ENCODE measurements around the gene ZNF827. TPM values are rescaled to one million over a fixed set of nuclear protein-coding genes. Genes with fewer than 3 reads are reported as not detected.

ZNF827 gene
- polyA plus RNA-seq, 4 donors: 3.5 to 30.0 (median 7.5) TPM

- FAIRE-seq: no peak
- Histone ChIP-seq H3K9me3 (ENCODE audit: control insufficient read depth in 2 of 2, insufficient read depth in 1 of 2, low read depth in 1 of 2, low read length in 1 of 2) (no peaks in the 10 kb centered on the region), H3K27me3 (ENCODE audit: control insufficient read depth in 3 of 3, insufficient read depth in 3 of 3, low read length in 3 of 3) (no peaks in the 10 kb centered on the region), H3K4me3 (ENCODE audit: low read depth in 1 of 3, low read length in 3 of 3) (peak overlapping the region in 1 of 3 donors; percentile 5), H3K27ac (ENCODE audit: low read depth in 1 of 3, low read length in 2 of 3) (peak overlapping the region in 2 of 3 donors; percentile 60 to 85), H3K36me3 (ENCODE audit: control insufficient read depth in 3 of 3, insufficient read depth in 2 of 3, low read depth in 1 of 3, low read length in 3 of 3) (no peaks in the 10 kb centered on the region), H3K4me1 (ENCODE audit: control insufficient read depth in 3 of 3, insufficient read depth in 2 of 3, low read depth in 1 of 3, low read length in 2 of 3) (peaks cover 0 to 47% (median 17%) of the 10 kb centered on the region in 3 donors)
- DNase-seq: peak; percentile 56 to 70
- WGBS, 3 donors: 23 to 50% (median 37%) methylated on average over 14 of the region's 14 CpGs
Observed at GRCh38 chr4:145734576-145735346, 203.9 kb downstream of the ZNF827 start.

- WGBS, 3 donors: 28 to 70% (median 40%) methylated on average over 7 of the region's 7 CpGs
- H3K9me3 ChIP-seq (ENCODE audit: control insufficient read depth in 2 of 2, insufficient read depth in 1 of 2, low read depth in 1 of 2, low read length in 1 of 2): no peaks in the 10 kb centered on the region
- FAIRE-seq: no peak
- H3K36me3 ChIP-seq (ENCODE audit: control insufficient read depth in 3 of 3, insufficient read depth in 2 of 3, low read depth in 1 of 3, low read length in 3 of 3): no peaks in the 10 kb centered on the region
- peaks cover 0 to 44% (median 17%) of the 10 kb centered on the region in 3 donors for H3K4me1 ChIP-seq (ENCODE audit: control insufficient read depth in 3 of 3, insufficient read depth in 2 of 3, low read depth in 1 of 3, low read length in 2 of 3)
- no peaks in the 10 kb centered on the region for H3K27me3 ChIP-seq (ENCODE audit: control insufficient read depth in 3 of 3, insufficient read depth in 3 of 3, low read length in 3 of 3)
- H3K27ac ChIP-seq (ENCODE audit: low read depth in 1 of 3, low read length in 2 of 3): peak overlapping the region in 2 of 3 donors; percentile 85 to 90
- H3K4me3 ChIP-seq (ENCODE audit: low read depth in 1 of 3, low read length in 3 of 3): peak overlapping the region in 1 of 3 donors; percentile 5
- DNase-seq: no peak
Observed at GRCh38 chr4:145734031-145734430, 204.6 kb downstream of the ZNF827 start.

- Histone ChIP-seq H3K27me3 (ENCODE audit: control insufficient read depth in 3 of 3, insufficient read depth in 3 of 3, low read length in 3 of 3) (no peaks in the 10 kb centered on the region), H3K9me3 (ENCODE audit: control insufficient read depth in 2 of 2, insufficient read depth in 1 of 2, low read depth in 1 of 2, low read length in 1 of 2) (no peaks in the 10 kb centered on the region), H3K36me3 (ENCODE audit: control insufficient read depth in 3 of 3, insufficient read depth in 2 of 3, low read depth in 1 of 3, low read length in 3 of 3) (no peaks in the 10 kb centered on the region), H3K4me3 (ENCODE audit: low read depth in 1 of 3, low read length in 3 of 3) (peak overlapping the region; percentile 72 to 88 (median 85)), H3K4me1 (ENCODE audit: control insufficient read depth in 3 of 3, insufficient read depth in 2 of 3, low read depth in 1 of 3, low read length in 2 of 3) (peaks cover 0 to 44% (median 17%) of the 10 kb centered on the region in 3 donors), H3K27ac (ENCODE audit: low read depth in 1 of 3, low read length in 2 of 3) (peak overlapping the region; percentile 68 to 97 (median 85))
- WGBS, 3 donors: 2 to 4% (median 2%) methylated on average over 41 to 81 of the region's 81 CpGs
- DNase-seq (peak; percentile 84 to 97), FAIRE-seq (no peak)
Observed at GRCh38 chr4:145732895-145733880, 205.4 kb downstream of the ZNF827 start.

- H3K4me1 ChIP-seq (ENCODE audit: control insufficient read depth in 3 of 3, insufficient read depth in 2 of 3, low read depth in 1 of 3, low read length in 2 of 3): peaks cover 0 to 44% (median 17%) of the 10 kb centered on the region in 3 donors
- DNase-seq (peak in 1 of 2 donors; percentile 13), FAIRE-seq (no peak)
- no peaks in the 10 kb centered on the region for H3K36me3 ChIP-seq (ENCODE audit: control insufficient read depth in 3 of 3, insufficient read depth in 2 of 3, low read depth in 1 of 3, low read length in 3 of 3)
- H3K27ac ChIP-seq (ENCODE audit: low read depth in 1 of 3, low read length in 2 of 3): peak overlapping the region; percentile 50 to 97 (median 83)
- H3K27me3 ChIP-seq (ENCODE audit: control insufficient read depth in 3 of 3, insufficient read depth in 3 of 3, low read length in 3 of 3): no peaks in the 10 kb centered on the region
- H3K9me3 ChIP-seq (ENCODE audit: control insufficient read depth in 2 of 2, insufficient read depth in 1 of 2, low read depth in 1 of 2, low read length in 1 of 2): no peaks in the 10 kb centered on the region
- H3K4me3 ChIP-seq (ENCODE audit: low read depth in 1 of 3, low read length in 3 of 3): peak overlapping the region; percentile 72 to 88 (median 85)
- WGBS, 3 donors: 15 to 41% (median 17%) methylated on average over 14 of the region's 14 CpGs
Observed at GRCh38 chr4:145732001-145732815, 206.4 kb downstream of the ZNF827 start.

- no peaks in the 10 kb centered on the region for H3K27me3 ChIP-seq (ENCODE audit: control insufficient read depth in 3 of 3, insufficient read depth in 3 of 3, low read length in 3 of 3)
- WGBS, 3 donors: 8 to 35% (median 17%) methylated on average over 1 of the region's 1 CpG
- peak overlapping the region in 1 of 3 donors; percentile 17 for H3K27ac ChIP-seq (ENCODE audit: low read depth in 1 of 3, low read length in 2 of 3)
- peaks cover 0 to 38% (median 17%) of the 10 kb centered on the region in 3 donors for H3K4me1 ChIP-seq (ENCODE audit: control insufficient read depth in 3 of 3, insufficient read depth in 2 of 3, low read depth in 1 of 3, low read length in 2 of 3)
- no peak for FAIRE-seq
- no peaks in the 10 kb centered on the region for H3K9me3 ChIP-seq (ENCODE audit: control insufficient read depth in 2 of 2, insufficient read depth in 1 of 2, low read depth in 1 of 2, low read length in 1 of 2)
- peak; percentile 82 to 83 for DNase-seq
- no peak overlapping the region for H3K4me3 ChIP-seq (ENCODE audit: low read depth in 1 of 3, low read length in 3 of 3)
- no peaks in the 10 kb centered on the region for H3K36me3 ChIP-seq (ENCODE audit: control insufficient read depth in 3 of 3, insufficient read depth in 2 of 3, low read depth in 1 of 3, low read length in 3 of 3)
Observed at GRCh38 chr4:145731028-145731427, 207.6 kb downstream of the ZNF827 start.

- Histone ChIP-seq H3K36me3 (ENCODE audit: control insufficient read depth in 3 of 3, insufficient read depth in 2 of 3, low read depth in 1 of 3, low read length in 3 of 3) (no peaks in the 10 kb centered on the region), H3K27me3 (ENCODE audit: control insufficient read depth in 3 of 3, insufficient read depth in 3 of 3, low read length in 3 of 3) (no peaks in the 10 kb centered on the region), H3K9me3 (ENCODE audit: control insufficient read depth in 2 of 2, insufficient read depth in 1 of 2, low read depth in 1 of 2, low read length in 1 of 2) (no peaks in the 10 kb centered on the region), H3K4me1 (ENCODE audit: control insufficient read depth in 3 of 3, insufficient read depth in 2 of 3, low read depth in 1 of 3, low read length in 2 of 3) (peaks cover 0 to 30% (median 17%) of the 10 kb centered on the region in 3 donors), H3K27ac (ENCODE audit: low read depth in 1 of 3, low read length in 2 of 3) (no peak overlapping the region), H3K4me3 (ENCODE audit: low read depth in 1 of 3, low read length in 3 of 3) (no peak overlapping the region)
- FAIRE-seq (no peak), DNase-seq (no peak)
- WGBS, 3 donors: 73 to 90% (median 81%) methylated on average over 5 of the region's 5 CpGs
Observed at GRCh38 chr4:145730026-145730425, 208.6 kb downstream of the ZNF827 start.

- no peaks in the 10 kb centered on the region for H3K27me3 ChIP-seq (ENCODE audit: control insufficient read depth in 3 of 3, insufficient read depth in 3 of 3, low read length in 3 of 3)
- WGBS, 3 donors: 78 to 93% (median 80%) methylated on average over 2 of the region's 2 CpGs
- FAIRE-seq (no peak), DNase-seq (no peak)
- no peaks in the 10 kb centered on the region for H3K9me3 ChIP-seq (ENCODE audit: control insufficient read depth in 2 of 2, insufficient read depth in 1 of 2, low read depth in 1 of 2, low read length in 1 of 2)
- no peaks in the 10 kb centered on the region for H3K4me1 ChIP-seq (ENCODE audit: control insufficient read depth in 3 of 3, insufficient read depth in 2 of 3, low read depth in 1 of 3, low read length in 2 of 3)
- H3K27ac ChIP-seq (ENCODE audit: low read depth in 1 of 3, low read length in 2 of 3): no peak overlapping the region
- no peaks in the 10 kb centered on the region for H3K36me3 ChIP-seq (ENCODE audit: control insufficient read depth in 3 of 3, insufficient read depth in 2 of 3, low read depth in 1 of 3, low read length in 3 of 3)
- H3K4me3 ChIP-seq (ENCODE audit: low read depth in 1 of 3, low read length in 3 of 3): no peak overlapping the region
Observed at GRCh38 chr4:145723336-145723735, 215.3 kb downstream of the ZNF827 start.

Measured in small intestine (tissue), 7 donors.